Progenitor cell of endocrine pancreas (in vitro differentiated cells): ENCODE measurements around the gene CPA4. TPM values are rescaled to one million over a fixed set of nuclear protein-coding genes. Genes with fewer than 3 reads are reported as not detected.
"Not testable (repeated sequence)": the region's sequence is repeated elsewhere in the genome, so short reads cannot be mapped to it uniquely, and the experiment has no call there.

ENCODE experiments used
- DNase-seq: peaks from one replicate; pipeline ENCODE4 v3.0.0; 2021; ENCODE audit warnings: low spot score; ENCODE audit not compliant: unreplicated experiment
- H3K27ac Mint-ChIP-seq: 2 replicates; pipeline ENCODE4 v1.8.0; 2021; ENCODE audit warnings: mild to moderate bottlenecking, moderate library complexity, mixed read lengths
- H3K27me3 Mint-ChIP-seq: 2 replicates; pipeline ENCODE4 v1.8.0; 2021; ENCODE audit warnings: mixed read lengths
- H3K36me3 Mint-ChIP-seq: 2 replicates; pipeline ENCODE4 v1.8.0; 2022; ENCODE audit warnings: mixed read lengths; ENCODE audit not compliant: insufficient read depth
- H3K4me1 Mint-ChIP-seq: 2 replicates; pipeline ENCODE4 v1.8.0; 2021; ENCODE audit warnings: low read depth, mixed read lengths
- H3K4me3 Mint-ChIP-seq: 2 replicates; pipeline ENCODE4 v1.8.0; 2021; ENCODE audit warnings: low read depth, mild to moderate bottlenecking, moderate library complexity, mixed read lengths
- H3K9me3 Mint-ChIP-seq: 2 replicates; pipeline ENCODE4 v1.8.0; 2021; ENCODE audit warnings: low read depth, mixed read lengths
- long read RNA-seq: library from polyadenylated mRNA; unstranded; transcript quantifications from one replicate; pipeline ENCODE4 v2.0.0, GENCODE V29; 2020
- total RNA-seq: library from RNA; stranded (reverse); gene quantifications from 2 replicates; pipeline ENCODE4 v1.2.1, GENCODE V29; 2021
- TF ChIP-seq, protein P1 (sequence below): fragments of 200-600 bp; sonication (generic); IDR thresholded peaks from one replicate; pipeline ENCODE4 v1.5.0; 2021; ENCODE audit warnings: antibody characterized with exemption, mild to moderate bottlenecking; ENCODE audit not compliant: unreplicated experiment

CPA4 gene, protein sequence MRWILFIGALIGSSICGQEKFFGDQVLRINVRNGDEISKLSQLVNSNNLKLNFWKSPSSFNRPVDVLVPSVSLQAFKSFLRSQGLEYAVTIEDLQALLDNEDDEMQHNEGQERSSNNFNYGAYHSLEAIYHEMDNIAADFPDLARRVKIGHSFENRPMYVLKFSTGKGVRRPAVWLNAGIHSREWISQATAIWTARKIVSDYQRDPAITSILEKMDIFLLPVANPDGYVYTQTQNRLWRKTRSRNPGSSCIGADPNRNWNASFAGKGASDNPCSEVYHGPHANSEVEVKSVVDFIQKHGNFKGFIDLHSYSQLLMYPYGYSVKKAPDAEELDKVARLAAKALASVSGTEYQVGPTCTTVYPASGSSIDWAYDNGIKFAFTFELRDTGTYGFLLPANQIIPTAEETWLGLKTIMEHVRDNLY
- 4.9 and 5.1 TPM in 2 replicates for total RNA-seq
- long read RNA-seq, partial matches to known transcripts: 1 of 3 reads
- long read RNA-seq, other reads (novel, unspliced or antisense): 1 of 3 reads

DNA sequence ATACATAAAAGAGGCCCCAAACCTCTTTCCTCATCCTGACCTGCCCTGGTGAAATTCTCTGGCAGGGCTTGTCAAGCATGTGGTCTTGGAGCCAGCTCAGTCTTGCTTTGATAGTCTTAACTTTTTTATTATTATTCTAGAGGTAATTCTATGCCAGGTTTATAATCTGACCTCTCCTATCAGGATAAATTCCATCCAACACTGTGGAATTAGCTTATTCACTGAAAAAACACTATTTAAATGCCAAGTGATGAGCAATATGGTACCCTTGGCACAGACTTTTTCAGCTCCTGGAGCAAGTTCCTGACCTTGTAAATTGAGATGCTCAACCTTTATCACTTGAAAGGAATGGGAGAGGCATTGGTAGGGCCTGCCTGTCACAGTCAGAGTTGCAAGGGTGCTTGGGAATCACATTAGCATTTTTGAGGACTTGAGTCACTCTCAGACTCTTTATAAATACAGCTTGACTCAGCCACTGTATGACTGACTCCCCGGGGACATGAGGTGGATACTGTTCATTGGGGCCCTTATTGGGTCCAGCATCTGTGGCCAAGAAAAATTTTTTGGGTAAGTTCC lies at the start of gene CPA4:
TSS of gene CPA4 (plus strand) at position 480 of the 576 bp plus-strand sequence. CDS start at position 500, 20 bp downstream.
- no peak within 1 kb of the TSS for H3K27ac Mint-ChIP-seq
- TF ChIP-seq, protein P1, sequence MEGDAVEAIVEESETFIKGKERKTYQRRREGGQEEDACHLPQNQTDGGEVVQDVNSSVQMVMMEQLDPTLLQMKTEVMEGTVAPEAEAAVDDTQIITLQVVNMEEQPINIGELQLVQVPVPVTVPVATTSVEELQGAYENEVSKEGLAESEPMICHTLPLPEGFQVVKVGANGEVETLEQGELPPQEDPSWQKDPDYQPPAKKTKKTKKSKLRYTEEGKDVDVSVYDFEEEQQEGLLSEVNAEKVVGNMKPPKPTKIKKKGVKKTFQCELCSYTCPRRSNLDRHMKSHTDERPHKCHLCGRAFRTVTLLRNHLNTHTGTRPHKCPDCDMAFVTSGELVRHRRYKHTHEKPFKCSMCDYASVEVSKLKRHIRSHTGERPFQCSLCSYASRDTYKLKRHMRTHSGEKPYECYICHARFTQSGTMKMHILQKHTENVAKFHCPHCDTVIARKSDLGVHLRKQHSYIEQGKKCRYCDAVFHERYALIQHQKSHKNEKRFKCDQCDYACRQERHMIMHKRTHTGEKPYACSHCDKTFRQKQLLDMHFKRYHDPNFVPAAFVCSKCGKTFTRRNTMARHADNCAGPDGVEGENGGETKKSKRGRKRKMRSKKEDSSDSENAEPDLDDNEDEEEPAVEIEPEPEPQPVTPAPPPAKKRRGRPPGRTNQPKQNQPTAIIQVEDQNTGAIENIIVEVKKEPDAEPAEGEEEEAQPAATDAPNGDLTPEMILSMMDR: no peak
- DNase-seq: no peak
- no peaks in the 10 kb centered on the region for H3K27me3 Mint-ChIP-seq
- H3K4me3 Mint-ChIP-seq: no peak within 1 kb of the TSS
- peaks cover under 1% of the 10 kb centered on the region for H3K4me1 Mint-ChIP-seq
- H3K36me3 Mint-ChIP-seq: peaks cover 14% of the 10 kb centered on the region
- H3K9me3 Mint-ChIP-seq: peaks cover 13% of the 10 kb centered on the region

DNA sequence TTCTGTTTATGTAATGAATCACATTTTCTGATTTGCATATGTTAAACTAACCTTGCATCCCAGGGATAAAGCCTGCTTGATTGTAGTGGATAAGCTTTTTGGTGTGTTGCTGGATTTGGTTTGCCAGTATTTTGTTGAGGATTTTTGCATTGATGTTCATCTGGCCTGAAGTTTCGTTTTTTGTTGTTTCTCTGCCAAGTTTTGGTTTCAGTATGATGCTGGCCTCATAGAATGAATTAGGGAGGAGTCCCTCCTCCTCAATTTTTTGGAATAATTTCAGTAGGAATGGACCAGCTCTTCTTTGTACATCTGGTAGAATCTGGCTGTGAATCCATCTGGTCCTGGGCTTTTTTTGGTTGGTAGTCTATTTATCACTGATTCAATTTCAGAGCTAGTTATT lies 49.5 kb upstream of the CPA4 start:
- not testable (repeated sequence) for DNase-seq, H3K27me3 Mint-ChIP-seq, H3K4me1 Mint-ChIP-seq, H3K27ac Mint-ChIP-seq, H3K4me3 Mint-ChIP-seq, H3K36me3 Mint-ChIP-seq
- peaks cover 17% of the 10 kb centered on the region for H3K9me3 Mint-ChIP-seq

DNA sequence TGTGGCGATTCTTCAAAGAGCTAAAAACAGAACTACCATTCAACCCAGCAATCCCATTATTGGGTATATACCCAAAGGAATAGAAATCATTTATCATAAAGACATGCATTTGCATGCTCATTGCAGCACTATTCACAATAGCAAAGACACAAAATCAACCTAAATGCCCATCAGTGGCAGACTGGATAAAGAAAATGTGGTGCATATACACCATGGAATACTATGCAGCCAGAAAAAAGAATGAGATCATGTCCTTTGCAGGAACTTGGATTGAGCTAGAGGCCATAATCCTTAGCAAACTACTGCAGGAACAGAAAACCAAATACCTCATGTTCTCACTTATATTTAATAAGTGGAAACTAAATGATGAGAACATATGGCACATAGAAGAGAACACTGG lies 46.5 kb upstream of the CPA4 start:
- H3K4me1 Mint-ChIP-seq, H3K36me3 Mint-ChIP-seq, H3K27ac Mint-ChIP-seq, DNase-seq, H3K27me3 Mint-ChIP-seq, H3K4me3 Mint-ChIP-seq: not testable (repeated sequence)
- peaks cover 27% of the 10 kb centered on the region for H3K9me3 Mint-ChIP-seq

DNA sequence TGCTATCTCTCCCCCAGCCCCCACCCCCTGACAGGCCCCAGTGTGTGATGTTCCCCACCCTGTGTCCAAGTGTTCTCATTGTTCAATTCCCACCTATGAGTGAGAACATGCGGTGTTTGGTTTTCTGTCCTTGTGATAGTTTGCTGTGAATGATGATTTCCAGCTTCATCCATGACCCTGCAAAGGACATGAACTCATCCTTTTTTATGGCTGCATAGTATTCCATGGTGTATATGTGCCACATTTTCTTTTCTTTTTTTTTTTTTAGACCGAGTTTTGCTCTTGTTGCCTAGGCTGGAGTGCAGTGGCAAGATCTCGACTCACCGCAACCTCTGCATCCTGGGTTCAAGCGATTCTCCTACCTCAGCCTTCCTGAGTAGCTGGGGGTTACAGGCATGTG lies 44.1 kb upstream of the CPA4 start:
- H3K4me3 Mint-ChIP-seq, DNase-seq, H3K27me3 Mint-ChIP-seq, H3K27ac Mint-ChIP-seq, H3K4me1 Mint-ChIP-seq: not testable (repeated sequence)
- H3K9me3 Mint-ChIP-seq: peaks cover 48% of the 10 kb centered on the region
- peaks cover 15% of the 10 kb centered on the region for H3K36me3 Mint-ChIP-seq

DNA sequence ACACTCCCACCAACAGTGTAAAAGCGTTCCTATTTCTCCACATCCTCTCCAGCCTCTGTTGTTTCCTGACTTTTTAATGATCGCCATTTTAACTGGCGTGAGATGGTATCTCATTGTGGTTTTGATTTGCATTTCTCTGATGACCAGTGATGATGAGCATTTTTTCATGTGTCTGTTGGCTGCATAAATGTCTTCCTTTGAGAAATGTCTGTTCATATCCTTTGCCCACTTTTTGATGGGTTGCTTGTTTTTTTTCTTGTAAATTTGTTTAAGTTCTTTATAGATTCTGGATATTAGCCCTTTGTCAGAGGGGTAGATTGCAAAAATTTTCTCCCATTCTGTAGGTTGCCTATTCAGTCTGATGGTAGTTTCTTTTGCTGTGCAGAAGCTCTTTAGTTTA lies 43.3 kb upstream of the CPA4 start:
- Mint-ChIP-seq H3K36me3 (peaks cover 16% of the 10 kb centered on the region), H3K9me3 (peaks cover 52% of the 10 kb centered on the region)
- not testable (repeated sequence) for H3K4me1 Mint-ChIP-seq, DNase-seq, H3K27me3 Mint-ChIP-seq, H3K4me3 Mint-ChIP-seq, H3K27ac Mint-ChIP-seq

DNA sequence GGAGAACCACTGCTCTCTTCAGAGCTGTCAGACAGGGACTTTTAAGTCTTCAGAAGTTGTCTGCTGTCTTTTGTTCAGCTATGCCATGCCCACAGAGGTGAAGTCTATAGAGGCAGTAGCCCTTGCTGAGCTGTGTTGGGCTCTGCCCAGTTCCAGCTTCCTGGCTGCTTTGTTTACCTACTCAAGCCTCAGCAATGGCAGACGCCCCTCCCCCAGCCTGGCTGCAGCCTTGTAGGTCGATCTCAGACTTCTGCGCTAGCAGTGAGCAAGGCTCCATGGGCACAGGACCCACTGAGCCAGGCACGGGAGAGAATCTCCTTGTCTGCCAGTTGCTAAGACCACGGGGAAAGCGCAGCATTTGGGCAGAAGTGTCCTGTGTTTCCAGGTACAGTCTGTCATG lies 38.4 kb upstream of the CPA4 start:
- H3K9me3 Mint-ChIP-seq: peaks cover 44% of the 10 kb centered on the region
- peaks cover 17% of the 10 kb centered on the region for H3K36me3 Mint-ChIP-seq
- H3K4me3 Mint-ChIP-seq: no peak overlapping the region
- DNase-seq: no peak
- peaks cover 2% of the 10 kb centered on the region for H3K4me1 Mint-ChIP-seq
- no peak overlapping the region for H3K27ac Mint-ChIP-seq
- TF ChIP-seq, protein P1: no peak
- no peaks in the 10 kb centered on the region for H3K27me3 Mint-ChIP-seq

DNA sequence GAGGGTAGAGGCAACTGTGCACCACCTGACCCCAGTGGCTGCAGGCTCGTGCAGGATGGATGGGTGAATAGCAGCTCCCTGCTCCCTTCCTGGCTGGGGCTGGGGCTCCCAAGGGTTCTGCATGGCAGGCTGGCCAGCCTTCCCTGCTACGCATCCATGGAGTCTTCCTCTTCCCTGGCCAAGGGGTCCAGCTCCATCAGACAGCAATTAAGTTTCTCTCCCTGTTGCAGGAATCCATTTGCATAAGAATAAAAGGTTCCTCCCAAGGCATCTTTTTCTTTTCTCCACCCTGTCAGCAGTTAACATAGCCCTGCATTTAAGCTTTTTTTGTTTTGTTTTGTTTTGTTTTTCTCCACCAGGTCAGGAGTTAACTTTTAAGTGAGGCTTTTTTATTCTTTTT lies 36.3 kb upstream of the CPA4 start:
- peaks cover 31% of the 10 kb centered on the region for H3K9me3 Mint-ChIP-seq
- no peak overlapping the region for H3K4me3 Mint-ChIP-seq
- no peaks in the 10 kb centered on the region for H3K27me3 Mint-ChIP-seq

More for the DNA sequence above, 36.3 kb upstream of the CPA4 start:
- no peak overlapping the region for H3K27ac Mint-ChIP-seq
- peaks cover 2% of the 10 kb centered on the region for H3K4me1 Mint-ChIP-seq
- DNase-seq: no peak
- TF ChIP-seq, protein P1: no peak
- H3K36me3 Mint-ChIP-seq: peaks cover 14% of the 10 kb centered on the region
